GM23338 (cell line): ENCODE measurements around the gene MED9. TPM values are rescaled to one million over a fixed set of nuclear protein-coding genes. Genes with fewer than 3 reads are reported as not detected.

Experiments used
- ATAC-seq: fragments of 200-7000 bp; cut with Tn5 transposase; 3 replicates; pipeline ENCODE4 v1.9.1; 2020
- DNase-seq: peaks from one replicate; pipeline ENCODE4 v3.0.0-alpha.2; 2015; ENCODE audit warnings: low spot score
- H2AFZ ChIP-seq: fragments of 200-600 bp; sonication (generic); 2 replicates; pipeline ENCODE4 v1.8.0; 2016; ENCODE audit warnings: antibody characterized with exemption, mild to moderate bottlenecking, moderate library complexity
- H3F3A ChIP-seq: fragments of 200-600 bp; sonication (generic); replicated peaks from 2 replicates; pipeline ENCODE4 v1.8.0; 2017; ENCODE audit warnings: antibody characterized with exemption, mixed run types, low read depth
- H3K27ac ChIP-seq: fragments of 200-600 bp; sonication (generic); 2 replicates; pipeline ENCODE4 v1.6.1; 2016; ENCODE audit warnings: low read depth
- H3K27me3 ChIP-seq: fragments of 200-600 bp; sonication (generic); 2 replicates; pipeline ENCODE4 v1.8.0; 2016; ENCODE audit warnings: mild to moderate bottlenecking, mixed run types, moderate library complexity; ENCODE audit not compliant: insufficient read depth
- H3K36me3 ChIP-seq: fragments of 200-600 bp; sonication (generic); 2 replicates; pipeline ENCODE4 v1.8.0; 2016; ENCODE audit warnings: mild to moderate bottlenecking; ENCODE audit not compliant: insufficient read depth
- H3K4me1 ChIP-seq: fragments of 200-600 bp; sonication (generic); 2 replicates; pipeline ENCODE4 v1.8.0; 2016; ENCODE audit warnings: mild to moderate bottlenecking, moderate library complexity; ENCODE audit not compliant: insufficient read depth
- H3K4me2 ChIP-seq: fragments of 200-600 bp; sonication (generic); 2 replicates; pipeline ENCODE4 v1.7.1; 2017; ENCODE audit warnings: mixed run types
- H3K4me3 ChIP-seq: fragments of 200-600 bp; sonication (generic); 2 replicates; pipeline ENCODE4 v1.6.1; 2016; ENCODE audit warnings: mixed run types
- H3K79me2 ChIP-seq: fragments of 200-600 bp; sonication (generic); replicated peaks from 2 replicates; pipeline ENCODE4 v1.8.0; 2017; ENCODE audit warnings: mild to moderate bottlenecking; ENCODE audit not compliant: insufficient read depth
- H3K9me2 ChIP-seq: fragments of 200-600 bp; sonication (generic); 2 replicates; pipeline ENCODE4 v1.8.0; 2017; ENCODE audit not compliant: insufficient read depth
- H4K20me1 ChIP-seq: fragments of 200-600 bp; sonication (generic); replicated peaks from 2 replicates; pipeline ENCODE4 v1.8.0; 2017; ENCODE audit warnings: mild to moderate bottlenecking; ENCODE audit not compliant: insufficient read depth
- H3K27ac Mint-ChIP-seq: 2 replicates; pipeline ENCODE4 v1.8.0; 2020; ENCODE audit warnings: inconsistent platforms, mild to moderate bottlenecking, moderate library complexity, mixed read lengths
- H3K27me3 Mint-ChIP-seq: 3 replicates; pipeline ENCODE4 v1.8.0; 2022; ENCODE audit warnings: low read depth, mild to moderate bottlenecking, moderate library complexity, mixed read lengths, inconsistent platforms; ENCODE audit not compliant: insufficient read depth, poor library complexity
- H3K36me3 Mint-ChIP-seq: 3 replicates; pipeline ENCODE4 v1.8.0; 2021; ENCODE audit warnings: low read depth, mild to moderate bottlenecking, inconsistent platforms, moderate library complexity, mixed read lengths
- H3K4me1 Mint-ChIP-seq: 3 replicates; pipeline ENCODE4 v1.8.0; 2020; ENCODE audit warnings: mild to moderate bottlenecking, inconsistent platforms, mixed read lengths
- H3K4me3 Mint-ChIP-seq: 3 replicates; pipeline ENCODE4 v1.8.0; 2021; ENCODE audit warnings: moderate library complexity, mild to moderate bottlenecking, inconsistent platforms, mixed read lengths
- H3K9me3 Mint-ChIP-seq: 3 replicates; pipeline ENCODE4 v1.8.0; 2020; ENCODE audit warnings: moderate library complexity, mild to moderate bottlenecking, inconsistent platforms, mixed read lengths
- CTCF ChIP-seq, 2 experiments: fragments of 200-600 bp in 1 of 2; sonication (generic) in 1 of 2; conservative IDR thresholded peaks; 2 replicates each; pipeline versions ENCODE4 v1.5.1 to v1.6.1; 2016 to 2017; ENCODE audit warnings: antibody characterized with exemption in 2 of 2, low read depth in 2 of 2, mild to moderate bottlenecking in 2 of 2, moderate library complexity in 1 of 2
- ETS1 ChIP-seq: IDR thresholded peaks from 2 replicates; pipeline ENCODE4 v1.6.1; 2016; ENCODE audit warnings: antibody characterized with exemption
- EZH2 ChIP-seq: fragments of 200-600 bp; sonication (generic); IDR thresholded peaks from one replicate; pipeline ENCODE4 v1.8.0; 2017; ENCODE audit warnings: antibody characterized with exemption, mild to moderate bottlenecking, low read depth; ENCODE audit not compliant: unreplicated experiment
- POLR2AphosphoS5 ChIP-seq: IDR thresholded peaks from 2 replicates; pipeline ENCODE4 v1.6.1; 2016; ENCODE audit warnings: antibody characterized with exemption, low read depth
- REST ChIP-seq: IDR thresholded peaks from one replicate; pipeline ENCODE4 v1.6.1; 2018; ENCODE audit warnings: antibody characterized with exemption; ENCODE audit not compliant: unreplicated experiment
- ZNF331 ChIP-seq: fragments of 250-450 bp; sonication (Bioruptor Pico); IDR thresholded peaks from 2 replicates; pipeline ENCODE4 v1.5.0; 2020; ENCODE audit warnings: low read depth, mild to moderate bottlenecking, moderate library complexity
- polyA plus RNA-seq: library from polyadenylated mRNA; unstranded; fragments of >200 nt; fragmentation: Nextera tagmentation; extraction: Ambion mirVana; gene quantifications from 2 replicates; pipeline ENCODE4 v1.2.1, GENCODE V29; 2016
- total RNA-seq: library from RNA; depleted of rRNA; stranded (reverse); fragments of >200 nt; shearing (Covaris generic); gene quantifications from 2 replicates; pipeline ENCODE4 v1.2.3, GENCODE V29; 2014

MED9 gene
- total and polyA plus RNA-seq, 2 experiments from 2014 or later, result 17.3 to 19.9 TPM

- Mint-ChIP-seq H3K9me3 (peaks cover 6% of the 10 kb centered on the region; the same call in 2 of the 3 replicates), H3K27me3 (peaks cover 16% of the 10 kb centered on the region), H3K4me3 (no peak overlapping the region), H3K27ac (no peak overlapping the region), H3K36me3 (no peaks in the 10 kb centered on the region; the same call in 2 of the 3 replicates), H3K4me1 (peaks cover 12% of the 10 kb centered on the region)
- Histone ChIP-seq H3K36me3 (no peaks in the 10 kb centered on the region), H3K9me2 (no peaks in the 10 kb centered on the region), H3K4me1 (no peaks in the 10 kb centered on the region), H3K4me3 (no peak overlapping the region), H2AFZ (no peak overlapping the region), H4K20me1 (no peaks in the 10 kb centered on the region), H3F3A (no peaks in the 10 kb centered on the region), H3K79me2 (no peaks in the 10 kb centered on the region), H3K27me3 (no peaks in the 10 kb centered on the region), H3K27ac (no peak overlapping the region), H3K4me2 (no peak overlapping the region)
- ATAC-seq, result no peak
- no peak for DNase-seq
- TF ChIP-seq REST (no peak), POLR2AphosphoS5 (no peak), EZH2 (no peak), ZNF331 (CRISPR knock-in tag) (no peak), CTCF (conservative IDR thresholded peaks at IDR 0.05; ENCODE audit: low read depth in 2 of 2) (no peak), ETS1 (no peak)
Observed at GRCh38 chr17:17528696-17529652, 52.2 kb downstream of the MED9 start.

GRCh38 chr17:17531156-17531555, 54.4 kb downstream of the MED9 start:
- no peak for DNase-seq
- no peak for TF ChIP-seq REST

More at GRCh38 chr17:17531156-17531555, 54.4 kb downstream of the MED9 start:
- Histone ChIP-seq H3F3A (no peaks in the 10 kb centered on the region), H4K20me1 (no peaks in the 10 kb centered on the region), H3K36me3 (no peaks in the 10 kb centered on the region), H3K27me3 (no peaks in the 10 kb centered on the region), H3K9me2 (no peaks in the 10 kb centered on the region), H3K4me3 (no peak overlapping the region), H3K27ac (no peak overlapping the region), H2AFZ (no peak overlapping the region), H3K4me1 (no peaks in the 10 kb centered on the region), H3K4me2 (no peak overlapping the region), H3K79me2 (no peaks in the 10 kb centered on the region)
- peaks cover 4% of the 10 kb centered on the region; the same call in 1 of the 3 replicates for H3K4me1 Mint-ChIP-seq
- no peak overlapping the region for H3K27ac Mint-ChIP-seq
- H3K4me3 Mint-ChIP-seq, result no peak overlapping the region
- H3K27me3 Mint-ChIP-seq, result peaks cover 11% of the 10 kb centered on the region
- no peak for ATAC-seq
- no peaks in the 10 kb centered on the region for H3K9me3 Mint-ChIP-seq
- no peaks in the 10 kb centered on the region; the same call in 2 of the 3 replicates for H3K36me3 Mint-ChIP-seq
